Endothelial cell of umbilical vein (primary cell): ENCODE results near the gene SUPT20HL1. TPM values are rescaled to one million over a fixed set of nuclear protein-coding genes. Genes with fewer than 3 reads are reported as not detected.

Source experiments
- BruUV-seq: library from RNA; stranded (reverse); fragments of 400-500 nt; replicated peaks from 2 replicates; lab custom pipeline; 2021; lab: Mats Ljungman, UMichigan
- CTCF ChIA-PET: fragments of 300-600, 350-600 bp; sonication (Branson Sonifier 250); formaldehyde crosslinking; loops from one replicate; lab custom pipeline; 2021; ENCODE audit warnings: antibody characterized with exemption, inconsistent platforms; lab: Charles Lee
- POLR2A ChIA-PET: fragments of 300-600, 350-600 bp; sonication (Branson Sonifier 250); formaldehyde crosslinking; loops from one replicate; lab custom pipeline; 2021; ENCODE audit warnings: antibody characterized with exemption, inconsistent platforms; lab: Charles Lee
- DNase-seq: peaks from one replicate; pipeline ENCODE4 v3.0.0-alpha.2; 2011; ENCODE audit warnings: low read depth, low spot score
- FAIRE-seq: peaks from 2 replicates; lab custom pipeline; 2011; peaks lifted over from hg19 to GRCh38; lab: Jason Lieb, UNC
- H2AFZ ChIP-seq: 2 replicates; pipeline ENCODE4 v1.6.0; 2012; ENCODE audit warnings: low read depth, low read length, control low read depth, inconsistent platforms
- H3K27ac ChIP-seq: 2 replicates; pipeline ENCODE4 v1.5.1; 2011; ENCODE audit warnings: low read depth, mild to moderate bottlenecking, control low read depth, low read length, moderate library complexity; ENCODE audit not compliant: insufficient read depth
- H3K27me3 ChIP-seq, 2 experiments: 2 replicates each; pipeline versions ENCODE4 v1.6.0 to v1.6.1; 2011; ENCODE audit warnings: low read length in 2 of 2, mixed read lengths in 1 of 2; ENCODE audit not compliant: control insufficient read depth in 2 of 2, insufficient read depth in 2 of 2
- H3K36me3 ChIP-seq, 2 experiments: 2 replicates in 1 of 2; 3 replicates in 1 of 2; pipeline ENCODE4 v1.5.1; 2011; ENCODE audit warnings: low read length in 2 of 2, mild to moderate bottlenecking in 1 of 2, moderate library complexity in 1 of 2; ENCODE audit not compliant: control insufficient read depth in 2 of 2, insufficient read depth in 2 of 2; ENCODE audit errors: extremely low read depth in 1 of 2
- H3K4me1 ChIP-seq: 3 replicates; pipeline ENCODE4 v1.5.1; 2011; ENCODE audit warnings: mild to moderate bottlenecking, low read length; ENCODE audit not compliant: control insufficient read depth, insufficient read depth; ENCODE audit errors: extremely low read depth
- H3K4me2 ChIP-seq: 2 replicates; pipeline ENCODE4 v1.6.1; 2011; ENCODE audit warnings: low read length, control low read depth, mixed read lengths; ENCODE audit not compliant: insufficient read depth
- H3K4me3 ChIP-seq, 3 experiments: fragments of 200-600 bp in 1 of 3; sonication (generic), shearing (Covaris generic) in 1 of 3; replicated peaks in 1 of 3; 2 replicates each; pipeline ENCODE4 v1.5.1; 2011 to 2016; ENCODE audit warnings: control low read depth in 3 of 3, low read length in 3 of 3, mild to moderate bottlenecking in 2 of 3, inconsistent platforms in 1 of 3, low read depth in 1 of 3, moderate library complexity in 1 of 3; ENCODE audit not compliant: insufficient read depth in 1 of 3
- H3K79me2 ChIP-seq: 2 replicates; pipeline ENCODE4 v1.6.0; 2012; ENCODE audit warnings: low read length, inconsistent platforms; ENCODE audit not compliant: control insufficient read depth, insufficient read depth
- H3K9ac ChIP-seq: replicated peaks from 2 replicates; pipeline ENCODE3; 2011; ENCODE audit warnings: low read length, control low read depth; ENCODE audit not compliant: insufficient read depth; ENCODE audit errors: extremely low read depth
- H3K9me1 ChIP-seq: replicated peaks from 3 replicates; pipeline ENCODE4 v1.6.0; 2011; ENCODE audit warnings: mild to moderate bottlenecking, low read length; ENCODE audit not compliant: control insufficient read depth, insufficient read depth; ENCODE audit errors: extremely low read depth
- H3K9me3 ChIP-seq: replicated peaks from 2 replicates; pipeline ENCODE4 v1.5.1; 2012; ENCODE audit warnings: low read length, inconsistent platforms; ENCODE audit not compliant: control insufficient read depth, insufficient read depth
- H4K20me1 ChIP-seq: replicated peaks from 2 replicates; pipeline ENCODE3; 2011; ENCODE audit warnings: mild to moderate bottlenecking, low read length; ENCODE audit not compliant: control insufficient read depth, insufficient read depth; ENCODE audit errors: extremely low read depth
- CTCF ChIP-seq, 2 donors: IDR thresholded peaks; 1 replicate in 1 of 2; 2 replicates in 1 of 2; pipeline ENCODE4 v1.5.1; 2011; ENCODE audit warnings: low read length in 2 of 2, mild to moderate bottlenecking in 2 of 2, moderate library complexity in 2 of 2, control low read depth in 1 of 2, inconsistent platforms in 1 of 2, low read depth in 1 of 2; ENCODE audit not compliant: insufficient read depth in 1 of 2; ENCODE audit errors: extremely low read depth in 1 of 2
- EZH2 ChIP-seq: IDR thresholded peaks from 2 replicates; pipeline ENCODE4 v1.6.1; 2012; ENCODE audit warnings: borderline replicate concordance, low read depth, mild to moderate bottlenecking, moderate library complexity, low read length, inconsistent platforms; ENCODE audit not compliant: severe bottlenecking
- FOS ChIP-seq: IDR thresholded peaks from 2 replicates; pipeline ENCODE4 v1.6.1; 2011; ENCODE audit warnings: mild to moderate bottlenecking, low read length, moderate library complexity, borderline replicate concordance; ENCODE audit not compliant: insufficient read depth
- GATA2 ChIP-seq: IDR thresholded peaks from 2 replicates; pipeline ENCODE4 v1.7.0; 2011; ENCODE audit warnings: low read depth, mild to moderate bottlenecking, moderate library complexity, mixed read lengths, low read length; ENCODE audit not compliant: insufficient read length, insufficient read depth
- JUN ChIP-seq: IDR thresholded peaks from 2 replicates; pipeline ENCODE4 v1.6.1; 2011; ENCODE audit warnings: borderline replicate concordance, low read depth; ENCODE audit not compliant: insufficient read length, insufficient read depth
- MAX ChIP-seq: IDR thresholded peaks from 2 replicates; pipeline ENCODE4 v1.6.1; 2011; ENCODE audit not compliant: insufficient read depth, insufficient read length
- MYC ChIP-seq: IDR thresholded peaks from one replicate; pipeline ENCODE4 v1.6.1; 2011; ENCODE audit warnings: mild to moderate bottlenecking, low read depth, low read length
- POLR2A ChIP-seq: IDR thresholded peaks from 2 replicates; pipeline ENCODE4 v1.6.1; 2012; ENCODE audit warnings: low read depth, mild to moderate bottlenecking, control low read depth, low read length
- POLR2AphosphoS5 ChIP-seq: IDR thresholded peaks from 2 replicates; pipeline ENCODE4 v1.6.1; 2012; ENCODE audit warnings: low read depth, mild to moderate bottlenecking, control low read depth, low read length, moderate library complexity; ENCODE audit not compliant: insufficient read depth
- dilution Hi-C: fragments of 300-500 bp; cut with MboI; formaldehyde crosslinking; loops from one replicate; pipeline ENCODE4 v1.15.0; 2019; ENCODE audit warnings: low sequenced_read_pairs; ENCODE audit not compliant: extremely low pct_ligation_motif_present
- intact Hi-C: fragments of 100-400 bp; cut with micrococcal nuclease; formaldehyde crosslinking; loops from one replicate; pipeline ENCODE4 v1.10.0; 2022
- polyA plus RNA-seq, 4 experiments: library from polyadenylated mRNA; depleted of rRNA in 3 of 4; stranded (reverse) in 3 of 4; unstranded in 1 of 4; fragments of >200 nt; gene quantifications; 2 replicates each; pipeline versions ENCODE4 v1.2.1 to v1.2.3, GENCODE V29; 2011 to 2012; ENCODE audit warnings: missing spikeins in 1 of 4
- total RNA-seq: library from RNA; stranded (reverse); gene quantifications from 2 replicates; pipeline ENCODE4 v1.2.3, GENCODE V29; 2021

Gene SUPT20HL1
- total and polyA plus RNA-seq, 2 donors (not counting 3 experiments of a cell fraction or from before 2014, with no cell fraction given) = not detected

- H4K20me1 ChIP-seq = no peaks in the 10 kb centered on the region
- H3K79me2 ChIP-seq = no peaks in the 10 kb centered on the region
- ChIA-PET POLR2A (no interaction called here), CTCF (interaction anchor here (0.8 to 1.2 kb wide), 2 partner anchors 24 to 30 kb away, joined by 3 read pairs; no protein-coding TSS in a partner anchor)
- H3K4me3 ChIP-seq = no peak overlapping the region
- no peak overlapping the region for H3K9ac ChIP-seq
- H3K9me3 ChIP-seq = no peaks in the 10 kb centered on the region
- H2AFZ ChIP-seq = no peak overlapping the region
- TF ChIP-seq FOS (peak; percentile 44), GATA2 (peak; percentile 60), JUN (no peak)
- H3K4me2 ChIP-seq = peak overlapping the region; percentile 11
- dilution Hi-C loops (no loop called here), intact Hi-C loops (no loop called here)
- no peaks in the 10 kb centered on the region for H3K36me3 ChIP-seq
- H3K27ac ChIP-seq = no peak overlapping the region
- FAIRE-seq (peak; percentile 4), DNase-seq (peak; percentile 31)
- H3K27me3 ChIP-seq = no peaks in the 10 kb centered on the region
- no TSS peak for BruUV-seq
- H3K4me1 ChIP-seq = peaks cover 7% of the 10 kb centered on the region
- H3K9me1 ChIP-seq = no peaks in the 10 kb centered on the region
Observed at GRCh38 chrX:24341795-24342194, 18.6 kb upstream of the SUPT20HL1 start.

DNA sequence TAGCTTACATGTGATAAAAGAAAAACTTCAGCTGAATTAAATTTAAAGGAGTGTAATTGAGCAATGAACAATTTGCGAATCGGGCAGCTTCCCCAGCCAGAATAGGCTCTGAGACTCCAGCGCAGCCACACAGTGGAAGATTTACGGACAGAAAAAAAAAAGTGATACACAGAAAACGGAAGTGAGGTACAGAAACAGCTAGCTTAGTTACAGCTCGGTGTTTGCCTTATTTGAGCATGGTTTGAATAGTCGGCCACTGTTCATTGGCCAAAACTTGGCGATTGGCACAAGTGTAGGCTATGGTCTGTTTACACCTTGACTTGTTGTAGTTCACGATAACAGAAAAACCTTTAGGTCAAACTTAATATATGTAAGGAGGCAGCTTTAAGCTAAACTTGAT, 16.7 kb upstream of the SUPT20HL1 start:
- H3K36me3 ChIP-seq = no peaks in the 10 kb centered on the region
- H3K9me3 ChIP-seq = no peaks in the 10 kb centered on the region
- H3K9ac ChIP-seq = no peak overlapping the region
- H2AFZ ChIP-seq = no peak overlapping the region
- H4K20me1 ChIP-seq = no peaks in the 10 kb centered on the region
- no TSS peak for BruUV-seq
- no peak for TF ChIP-seq FOS
- TF ChIP-seq POLR2AphosphoS5 = no peak
- TF ChIP-seq JUN = no peak
- TF ChIP-seq POLR2A = no peak
- no peak for TF ChIP-seq GATA2
- TF ChIP-seq MAX = no peak
- no peak for TF ChIP-seq EZH2
- no peak for TF ChIP-seq MYC
- no peak for TF ChIP-seq CTCF (IDR thresholded peaks at IDR 0.05; ENCODE audit: extremely low read depth in 1 of 2, insufficient read depth in 1 of 2, low read depth in 1 of 2, low read length in 2 of 2)
- no peaks in the 10 kb centered on the region for H3K27me3 ChIP-seq
- H3K4me3 ChIP-seq = no peak overlapping the region
- H3K27ac ChIP-seq = no peak overlapping the region
- H3K9me1 ChIP-seq = no peaks in the 10 kb centered on the region
- FAIRE-seq (peak; percentile 44), DNase-seq (no peak)
- dilution Hi-C loops (no loop called here), intact Hi-C loops (no loop called here)
- ChIA-PET CTCF (no interaction called here), POLR2A (no interaction called here)
- H3K4me2 ChIP-seq = no peak overlapping the region
- no peaks in the 10 kb centered on the region for H3K79me2 ChIP-seq
- H3K4me1 ChIP-seq = peaks cover 7% of the 10 kb centered on the region
